Endometrial microvascular endothelial cells (primary cell): ENCODE measurements around the gene ZMIZ1. TPM values are rescaled to one million over a fixed set of nuclear protein-coding genes. Genes with fewer than 3 reads are reported as not detected.

Source experiments
- in situ Hi-C: cut with HindIII; loops from 2 replicates; pipeline ENCODE4 v1.10.0; 2017; ENCODE audit warnings: low sequenced_read_pairs, low pct_unique_long_range_greater_than_20kb; ENCODE audit errors: inconsistent ontology term
- total RNA-seq: library from RNA; depleted of rRNA; stranded (reverse); fragments of >200 nt; gene quantifications from one replicate; pipeline ENCODE4 v1.2.3, GENCODE V29; 2015; ENCODE audit errors: inconsistent ontology term

The ZMIZ1 gene
- total RNA-seq, 1 donor from 2014 or later = 19.5 TPM

DNA sequence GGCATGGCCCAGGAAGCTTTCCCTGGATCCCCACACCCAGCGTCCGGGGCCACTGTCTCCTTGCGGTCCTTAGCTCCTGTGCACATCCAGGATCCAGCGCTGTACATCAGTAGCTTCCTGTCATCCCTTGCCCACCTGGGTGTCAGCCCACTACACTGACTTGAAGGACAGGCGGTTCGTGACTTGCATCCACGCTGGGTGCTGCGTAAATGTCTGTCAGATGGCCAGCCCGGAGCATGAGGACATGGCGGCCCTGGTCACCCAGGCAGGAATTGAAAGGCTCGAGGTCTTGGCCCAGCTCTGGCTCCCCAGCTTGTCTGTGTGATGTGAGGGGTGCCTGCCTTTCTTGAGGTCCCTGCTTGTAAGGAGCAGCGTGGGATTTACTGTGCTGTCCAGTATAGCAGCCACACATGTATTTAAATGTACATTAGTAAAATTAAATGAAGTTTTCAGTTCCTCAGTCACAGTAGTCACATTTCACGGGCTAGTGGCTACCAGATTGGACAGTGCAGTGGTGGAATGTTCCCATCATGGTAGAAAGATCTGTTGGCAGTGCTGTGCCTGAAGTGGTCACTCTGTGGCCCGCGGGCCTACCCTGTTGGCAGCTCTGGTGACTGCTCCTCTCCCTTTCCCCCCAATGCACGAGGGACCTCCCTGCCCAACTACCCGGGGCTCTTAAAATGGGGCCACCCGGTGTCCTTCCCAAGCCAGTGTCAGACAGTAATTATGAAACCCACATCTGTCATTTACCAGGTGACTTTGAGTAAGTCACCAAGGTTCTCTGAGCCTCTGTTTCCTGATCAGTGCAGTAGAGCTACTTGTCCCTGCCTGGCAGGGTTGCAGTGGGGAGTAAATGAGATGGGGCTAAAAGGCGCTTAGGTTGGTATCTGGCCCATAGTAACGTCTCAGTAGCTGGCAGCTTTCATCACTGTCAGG is 180.7 kb downstream of the ZMIZ1 start:
- in situ Hi-C loops = loop anchor here (10.0 kb wide), 1 partner anchor 1205 kb away; no protein-coding TSS in a partner anchor

DNA sequence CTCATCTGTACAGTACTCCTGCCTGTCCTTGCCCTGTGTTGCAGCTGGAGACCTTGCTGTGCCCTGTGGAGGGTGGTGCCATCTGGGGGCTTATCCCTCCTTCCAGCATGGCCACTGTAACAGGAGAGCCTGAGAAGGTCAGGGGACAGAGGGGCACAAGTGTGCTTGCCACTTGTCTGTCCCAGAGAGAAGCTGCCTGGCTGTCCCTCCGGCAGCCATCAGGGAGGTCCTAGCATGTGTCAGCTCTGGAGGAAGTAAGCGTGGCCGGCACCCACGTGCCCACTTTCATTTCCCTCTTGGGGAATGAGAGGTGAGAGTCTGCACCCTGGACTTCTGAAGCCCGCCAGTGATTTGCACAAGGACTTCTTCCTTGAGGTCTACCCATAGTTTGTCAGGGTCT is 181.5 kb downstream of the ZMIZ1 start:
- in situ Hi-C loops = no loop called here

DNA sequence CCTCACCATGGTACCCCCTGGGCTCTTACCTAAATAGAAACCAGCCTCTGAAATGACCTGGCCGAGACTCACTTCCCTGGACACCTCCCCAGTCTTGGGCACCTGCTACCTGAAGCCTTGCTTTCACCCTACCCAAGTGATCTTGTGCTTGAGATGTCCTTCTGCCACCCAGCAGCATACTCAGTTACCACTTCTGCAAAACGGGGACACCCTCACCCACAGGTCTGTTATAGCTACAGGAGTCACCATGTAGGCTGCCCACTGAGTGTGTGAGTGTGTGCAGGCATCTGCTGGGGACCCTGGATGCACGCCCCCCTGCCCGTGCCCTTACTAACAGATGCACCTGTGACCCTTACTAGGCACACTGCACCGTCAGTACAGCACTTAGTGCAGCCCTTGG is 183.7 kb downstream of the ZMIZ1 start:
- in situ Hi-C loops = no loop called here

GRCh38 chr10:79252971-79253370 is 184.2 kb downstream of the ZMIZ1 start:
- in situ Hi-C loops = no loop called here

- in situ Hi-C loops = no loop called here
These were observed 184.9 kb downstream of the ZMIZ1 start for GRCh38 chr10:79253704-79254103.

DNA sequence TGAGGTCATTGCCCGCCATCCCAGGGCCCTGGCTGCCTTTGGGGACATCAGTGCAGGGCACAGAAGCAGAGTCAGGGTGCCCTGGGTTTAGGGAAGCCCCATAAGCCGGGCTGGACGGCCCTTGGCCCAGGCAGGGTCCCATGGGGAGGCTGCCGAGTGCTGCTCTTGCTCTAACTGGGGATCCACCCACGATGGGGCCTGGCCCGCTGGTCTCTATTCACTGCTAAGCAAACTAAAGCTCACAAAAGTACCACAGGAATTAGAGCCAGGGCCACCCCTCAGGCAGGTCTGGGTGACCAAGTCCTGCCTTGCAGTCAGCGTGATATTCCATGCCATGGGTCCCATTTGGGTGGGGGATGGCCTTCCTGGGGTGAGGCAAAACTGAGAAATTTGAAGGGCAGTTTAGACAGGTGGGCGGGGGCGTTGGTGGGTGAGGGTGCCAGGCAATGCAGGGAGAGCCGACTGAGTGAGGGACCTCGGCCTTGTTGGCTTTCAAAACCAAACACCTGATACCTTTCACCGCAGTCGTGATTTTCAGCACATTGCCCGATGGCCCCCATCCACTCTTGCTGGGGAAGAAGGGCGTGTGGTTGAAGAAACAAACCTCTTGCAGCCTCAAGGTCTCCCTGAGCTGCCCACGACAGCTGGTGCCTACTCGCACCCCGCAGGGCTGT is 185.7 kb downstream of the ZMIZ1 start:
- in situ Hi-C loops = no loop called here

DNA sequence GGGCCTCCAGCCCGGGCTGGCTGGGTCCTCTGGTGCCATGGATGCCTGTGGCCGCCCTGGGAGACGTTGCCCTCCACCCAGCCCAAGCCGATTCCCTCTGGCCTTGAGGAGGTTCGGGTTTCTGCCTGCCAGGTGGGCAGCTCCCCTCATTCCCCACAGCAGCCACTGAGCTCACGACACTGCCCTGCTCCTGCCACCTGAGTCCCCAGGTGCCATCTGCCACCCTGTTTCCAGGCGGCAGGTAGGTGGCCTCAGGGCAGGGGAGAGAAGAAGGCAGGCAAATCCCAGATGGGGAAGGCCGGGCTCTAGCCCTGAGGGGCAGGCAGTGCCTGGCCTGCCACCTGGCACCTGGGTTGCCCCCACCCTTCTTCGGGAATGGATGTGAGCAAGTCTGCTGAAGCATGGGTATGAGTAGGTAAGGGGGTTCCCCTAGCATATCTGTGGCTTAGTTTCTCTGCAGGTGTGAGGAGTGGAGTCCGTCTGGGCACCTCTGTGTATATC is 186.3 kb downstream of the ZMIZ1 start:
- in situ Hi-C loops = no loop called here

DNA sequence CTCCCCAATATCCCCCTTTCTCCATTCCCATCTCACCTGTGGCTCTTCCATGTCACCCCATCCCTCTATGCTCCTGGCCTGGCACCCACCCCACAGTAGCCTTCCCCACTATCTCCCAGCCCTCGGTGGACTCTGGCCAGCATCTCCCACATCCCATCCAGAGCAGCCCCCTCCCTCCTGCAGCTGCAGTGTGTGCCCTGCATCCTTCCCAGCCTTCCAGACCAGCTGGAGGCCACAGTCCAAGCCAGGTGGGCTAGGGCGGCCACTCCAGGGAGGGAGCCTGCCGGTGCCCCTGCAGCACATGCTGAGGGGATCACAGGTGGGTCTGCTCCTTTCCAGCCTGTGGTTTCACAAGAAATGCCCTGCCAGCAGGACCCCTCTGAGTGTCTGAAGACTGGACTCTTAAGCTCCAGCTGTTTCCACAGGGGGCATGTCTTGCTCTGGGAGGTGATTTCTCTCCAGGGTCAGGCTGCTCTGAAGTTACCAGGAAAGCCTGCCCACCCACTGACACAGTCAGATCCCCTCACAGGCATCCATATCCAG is 187.6 kb downstream of the ZMIZ1 start:
- in situ Hi-C loops = no loop called here

DNA sequence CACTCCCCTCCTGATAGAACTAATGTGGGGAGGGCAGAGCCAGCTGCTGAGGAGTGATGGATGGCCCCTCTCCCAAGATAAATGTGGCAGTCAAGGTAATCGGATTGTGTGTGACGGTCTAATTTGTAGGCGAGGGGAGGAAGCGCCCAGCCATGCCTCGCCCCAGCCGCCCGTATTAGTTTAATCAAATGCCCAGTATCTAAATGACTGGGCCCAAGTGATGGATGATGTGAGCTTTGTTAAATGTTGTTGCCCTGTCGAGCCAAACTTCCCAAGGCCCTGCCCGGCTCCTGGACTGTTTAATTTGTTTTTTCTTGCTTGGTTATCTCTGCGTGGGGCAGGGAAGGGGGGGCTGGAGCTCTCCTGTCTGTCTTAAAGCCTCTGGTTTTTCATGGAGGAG is 190.1 kb downstream of the ZMIZ1 start:
- in situ Hi-C loops = no loop called here

DNA sequence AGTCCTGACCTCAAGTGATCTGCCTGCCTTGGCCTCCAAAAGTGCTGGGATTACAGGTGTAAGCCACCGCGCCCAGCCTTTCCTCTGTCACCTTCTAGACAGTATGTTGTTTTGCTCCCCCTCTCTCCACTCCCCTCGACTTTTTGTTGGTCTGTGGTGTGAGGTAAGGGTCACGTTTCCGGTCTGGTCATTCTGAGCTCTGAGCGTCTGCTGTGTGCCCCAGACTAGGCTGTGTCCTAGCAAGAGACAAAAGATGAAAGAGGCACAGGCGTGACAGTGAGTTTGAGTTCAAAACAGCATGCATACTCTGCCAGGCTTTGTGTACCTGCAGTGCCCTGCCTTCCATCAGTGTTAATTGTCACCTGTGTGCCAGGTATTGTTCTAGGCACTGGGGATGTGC is 191.1 kb downstream of the ZMIZ1 start:
- in situ Hi-C loops = no loop called here

GRCh38 chr10:79260811-79261740 is 192.3 kb downstream of the ZMIZ1 start:
- in situ Hi-C loops = no loop called here

GRCh38 chr10:79262131-79262530 is 193.4 kb downstream of the ZMIZ1 start:
- in situ Hi-C loops = no loop called here

DNA sequence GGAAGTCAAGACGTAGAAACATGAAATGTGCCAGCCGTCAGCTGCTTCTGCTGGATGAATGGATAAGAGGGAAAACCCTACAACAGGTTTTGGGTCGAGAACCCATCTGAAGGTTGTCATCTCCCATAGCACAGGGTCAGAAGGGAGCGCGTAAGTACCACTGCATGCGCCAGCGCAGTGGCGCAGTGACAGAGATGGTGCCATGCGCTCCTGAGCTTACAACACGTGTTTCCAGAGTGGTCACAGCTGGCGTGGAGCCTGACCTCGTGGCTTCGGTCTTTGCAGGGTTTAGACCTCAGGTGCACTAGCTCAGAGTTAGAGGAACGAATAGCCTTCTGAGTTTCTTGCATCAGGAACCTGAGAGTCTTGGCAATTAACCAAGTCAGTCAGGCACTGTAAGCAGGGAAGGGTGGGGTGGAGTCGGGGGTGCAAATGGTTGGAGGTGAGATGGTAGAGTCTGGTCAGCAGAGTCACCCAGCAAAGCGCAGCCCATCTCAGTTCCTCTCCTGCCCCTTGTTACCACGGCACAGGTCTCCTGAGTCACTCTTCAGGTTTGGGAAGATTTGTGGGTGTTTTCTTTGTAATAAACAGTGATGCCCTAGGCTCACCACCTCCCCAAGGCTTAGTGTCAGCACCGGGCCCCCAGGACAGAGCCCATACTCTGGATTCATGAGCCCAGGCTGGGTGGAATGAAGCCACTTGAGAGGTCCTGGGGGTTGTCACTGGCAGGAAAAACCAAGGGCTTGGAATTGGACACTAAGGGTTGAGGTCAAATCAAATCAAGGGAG is 194.4 kb downstream of the ZMIZ1 start:
- in situ Hi-C loops = no loop called here

DNA sequence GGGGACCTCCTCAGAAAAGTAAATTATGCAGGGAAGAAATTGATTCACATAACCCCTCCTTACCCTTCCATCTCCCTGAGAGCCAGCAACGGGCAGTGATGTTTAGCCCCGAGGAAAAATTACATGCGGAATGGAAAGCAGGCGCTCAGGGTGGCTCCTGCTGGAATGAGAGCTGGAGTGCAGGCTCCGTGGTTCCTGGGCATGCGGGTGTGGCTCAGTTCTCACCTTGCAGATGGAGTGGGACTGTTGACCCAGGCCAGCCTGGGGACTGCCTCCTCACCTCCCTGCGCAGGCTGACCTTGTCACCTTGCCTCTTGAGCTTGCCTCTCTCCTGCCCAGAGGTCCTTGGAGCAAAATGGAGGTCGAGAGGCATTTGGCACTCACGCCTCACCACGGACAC is 195.2 kb downstream of the ZMIZ1 start:
- in situ Hi-C loops = no loop called here

- in situ Hi-C loops = no loop called here
These were observed 196.2 kb downstream of the ZMIZ1 start for GRCh38 chr10:79264942-79265341.

DNA sequence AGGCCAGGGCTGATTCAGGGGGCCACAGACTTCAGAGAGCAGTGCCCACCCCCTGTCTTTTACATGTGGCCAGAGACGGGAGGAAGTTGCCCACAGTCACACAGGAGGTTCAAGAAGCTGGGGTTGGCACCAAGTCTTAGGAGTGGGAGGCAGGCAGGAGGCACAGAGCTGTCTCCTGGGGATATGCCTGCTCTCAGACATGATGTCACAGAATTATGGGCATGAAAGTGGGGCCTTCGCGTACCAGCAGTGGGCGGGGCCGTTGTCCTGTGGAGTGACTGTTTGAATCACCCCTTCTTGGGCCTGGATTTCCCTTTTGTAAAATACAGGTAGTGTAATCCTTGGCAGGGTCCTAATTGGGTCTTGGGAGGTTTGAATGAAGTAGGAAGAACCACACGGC is 197.3 kb downstream of the ZMIZ1 start:
- in situ Hi-C loops = no loop called here

DNA sequence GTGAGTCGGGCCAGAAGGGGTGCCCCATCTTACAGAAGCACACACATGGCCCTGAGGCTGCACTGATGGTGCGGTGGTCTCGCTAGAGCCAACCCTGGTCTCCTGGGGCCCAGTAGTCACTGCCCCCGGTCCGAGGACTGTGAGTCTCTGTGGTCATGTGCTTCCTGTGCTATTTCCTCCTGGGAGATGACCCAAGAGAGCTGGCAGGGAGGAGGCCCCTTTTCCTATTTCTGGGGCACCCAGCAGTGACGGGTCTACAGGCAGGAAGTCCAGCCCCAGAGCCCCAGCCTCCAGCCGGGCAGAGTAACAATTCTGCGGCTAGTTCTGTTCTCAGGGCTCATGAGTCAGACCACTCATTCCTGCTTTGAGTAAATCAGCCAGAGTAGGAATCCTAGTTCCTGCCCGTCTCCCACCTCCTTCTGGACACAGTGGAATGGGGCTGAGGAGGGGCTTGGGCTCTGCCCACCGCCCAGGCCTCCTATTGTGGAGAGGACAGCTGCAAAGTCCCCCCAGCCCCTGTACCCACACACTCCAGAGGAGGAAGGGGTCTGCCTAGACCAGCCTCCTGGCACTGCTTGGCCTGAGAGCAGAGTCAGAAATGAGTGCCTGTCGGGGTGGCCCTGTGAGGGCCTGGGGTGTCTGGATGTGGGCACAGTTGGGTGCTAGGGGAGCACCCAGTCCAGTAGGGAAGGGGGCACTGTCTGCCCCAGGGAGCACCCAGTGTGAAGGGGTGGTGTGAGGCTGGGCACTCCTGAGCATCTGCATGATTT is 198.0 kb downstream of the ZMIZ1 start:
- in situ Hi-C loops = no loop called here
